DOHH2 (cell line): ENCODE data around the gene TGFBR3.

Experiments used
- CTCF ChIP-seq: fragments of 200-600 bp; sonication (generic); IDR thresholded peaks from one replicate; pipeline ENCODE4 v1.5.1; 2014; ENCODE audit warnings: antibody characterized with exemption, mild to moderate bottlenecking, low read depth, low read length; ENCODE audit not compliant: poor library complexity, severe bottlenecking
- EZH2phosphoT487 ChIP-seq: fragments of 200-600 bp; sonication (generic); IDR thresholded peaks from 2 replicates; pipeline ENCODE4 v1.6.1; 2017; ENCODE audit warnings: borderline replicate concordance, mild to moderate bottlenecking, antibody characterized with exemption, low read length, moderate library complexity, mixed read lengths

- TF ChIP-seq CTCF: no peak
- TF ChIP-seq EZH2phosphoT487: no peak
Observed at GRCh38 chr1:91833946-91834345, 52.0 kb downstream of the TGFBR3 start.
